ENCODE measurements around the gene COP1.

The COP1 gene

GRCh38 chr1:176046926-176047325 is 160.2 kb downstream of the COP1 start:
- TF ChIP-seq, protein P1, sequence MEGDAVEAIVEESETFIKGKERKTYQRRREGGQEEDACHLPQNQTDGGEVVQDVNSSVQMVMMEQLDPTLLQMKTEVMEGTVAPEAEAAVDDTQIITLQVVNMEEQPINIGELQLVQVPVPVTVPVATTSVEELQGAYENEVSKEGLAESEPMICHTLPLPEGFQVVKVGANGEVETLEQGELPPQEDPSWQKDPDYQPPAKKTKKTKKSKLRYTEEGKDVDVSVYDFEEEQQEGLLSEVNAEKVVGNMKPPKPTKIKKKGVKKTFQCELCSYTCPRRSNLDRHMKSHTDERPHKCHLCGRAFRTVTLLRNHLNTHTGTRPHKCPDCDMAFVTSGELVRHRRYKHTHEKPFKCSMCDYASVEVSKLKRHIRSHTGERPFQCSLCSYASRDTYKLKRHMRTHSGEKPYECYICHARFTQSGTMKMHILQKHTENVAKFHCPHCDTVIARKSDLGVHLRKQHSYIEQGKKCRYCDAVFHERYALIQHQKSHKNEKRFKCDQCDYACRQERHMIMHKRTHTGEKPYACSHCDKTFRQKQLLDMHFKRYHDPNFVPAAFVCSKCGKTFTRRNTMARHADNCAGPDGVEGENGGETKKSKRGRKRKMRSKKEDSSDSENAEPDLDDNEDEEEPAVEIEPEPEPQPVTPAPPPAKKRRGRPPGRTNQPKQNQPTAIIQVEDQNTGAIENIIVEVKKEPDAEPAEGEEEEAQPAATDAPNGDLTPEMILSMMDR (IDR thresholded peaks at IDR 0.05; ENCODE audit: low read depth, low read length, missing control alignments), result no peak
- DNase-seq (ENCODE audit: low read depth), result no peak
- no peak overlapping the region for H3K4me3 ChIP-seq (ENCODE audit: low read depth, low read length)
- in situ Hi-C loops (cut with HindIII; ENCODE audit: low sequenced_read_pairs), result no loop called here

GRCh38 chr1:176043537-176043936 is 163.5 kb downstream of the COP1 start:
- in situ Hi-C loops (cut with HindIII; ENCODE audit: low sequenced_read_pairs), result no loop called here
- DNase-seq (ENCODE audit: low read depth), result no peak
- TF ChIP-seq, protein P1 (IDR thresholded peaks at IDR 0.05; ENCODE audit: low read depth, low read length, missing control alignments), result no peak
- no peak overlapping the region for H3K4me3 ChIP-seq (ENCODE audit: low read depth, low read length)

- in situ Hi-C loops (cut with HindIII; ENCODE audit: low sequenced_read_pairs), result no loop called here
- no peak for DNase-seq (ENCODE audit: low read depth)
- TF ChIP-seq, protein P1 (IDR thresholded peaks at IDR 0.05; ENCODE audit: low read depth, low read length, missing control alignments), result no peak
- no peak overlapping the region for H3K4me3 ChIP-seq (ENCODE audit: low read depth, low read length)
Measured at GRCh38 chr1:176033881-176034280, 173.2 kb downstream of the COP1 start.

GRCh38 chr1:176033474-176033873 is 173.6 kb downstream of the COP1 start:
- in situ Hi-C loops (cut with HindIII; ENCODE audit: low sequenced_read_pairs), result no loop called here
- TF ChIP-seq, protein P1 (IDR thresholded peaks at IDR 0.05; ENCODE audit: low read depth, low read length, missing control alignments), result no peak
- H3K4me3 ChIP-seq (ENCODE audit: low read depth, low read length), result no peak overlapping the region
- DNase-seq (ENCODE audit: low read depth), result no peak

GRCh38 chr1:176032040-176032645 is 174.9 kb downstream of the COP1 start:
- in situ Hi-C loops (cut with HindIII; ENCODE audit: low sequenced_read_pairs), result no loop called here
- no peak for DNase-seq (ENCODE audit: low read depth)
- no peak overlapping the region for H3K4me3 ChIP-seq (ENCODE audit: low read depth, low read length)
- TF ChIP-seq, protein P1 (IDR thresholded peaks at IDR 0.05; ENCODE audit: low read depth, low read length, missing control alignments), result no peak

GRCh38 chr1:176029609-176030008 is 177.5 kb downstream of the COP1 start:
- in situ Hi-C loops (cut with HindIII; ENCODE audit: low sequenced_read_pairs), result no loop called here
- no peak overlapping the region for H3K4me3 ChIP-seq (ENCODE audit: low read depth, low read length)
- DNase-seq (ENCODE audit: low read depth), result no peak
- TF ChIP-seq, protein P1 (IDR thresholded peaks at IDR 0.05; ENCODE audit: low read depth, low read length, missing control alignments), result no peak

All from astrocyte of the cerebellum (primary cell).